AG04450 (cell line): Measurements from ENCODE around the gene MRPS12. TPM values are rescaled to one million over a fixed set of nuclear protein-coding genes. Genes with fewer than 3 reads are reported as not detected.
"Not testable (repeated sequence)": the region's sequence is repeated elsewhere in the genome, so short reads cannot be mapped to it uniquely, and the experiment has no call there.

Experiments used
- CTCF ChIA-PET: fragments of 300-600, 350-600 bp; formaldehyde crosslinking; extraction: SDS; loops from one replicate; lab custom pipeline; 2022; ENCODE audit warnings: antibody characterized with exemption, inconsistent platforms; lab: Charles Lee
- POLR2A ChIA-PET: fragments of 350-600 bp; formaldehyde crosslinking; extraction: SDS; loops from one replicate; lab custom pipeline; 2021; ENCODE audit warnings: antibody characterized with exemption, inconsistent platforms; lab: Yijun Ruan, JAX
- DNase-seq: peaks from one replicate; pipeline ENCODE4 v3.0.0-alpha.2; 2011; ENCODE audit warnings: low read depth, low spot score
- H3K27ac ChIP-seq: one replicate; pipeline ENCODE4 v1.5.1; 2012; ENCODE audit warnings: low read depth, low read length, control low read depth
- H3K27me3 ChIP-seq: one replicate; pipeline ENCODE4 v1.6.0; 2012; ENCODE audit warnings: low read length; ENCODE audit not compliant: control insufficient read depth, insufficient read depth
- H3K4me3 ChIP-seq: 2 replicates; pipeline ENCODE4 v1.5.1; 2011; ENCODE audit warnings: mild to moderate bottlenecking, low read depth, low read length, control low read depth
- H3K9me3 ChIP-seq: 2 replicates; pipeline ENCODE4 v1.5.1; 2012; ENCODE audit warnings: low read length; ENCODE audit not compliant: control insufficient read depth, insufficient read depth
- CTCF ChIP-seq: IDR thresholded peaks from 2 replicates; pipeline ENCODE4 v1.5.1; 2011; ENCODE audit warnings: low read depth, low read length, control low read depth, inconsistent platforms
- polyA plus RNA-seq: library from polyadenylated mRNA; depleted of rRNA; stranded (reverse); fragments of >200 nt; gene quantifications from 2 replicates; pipeline ENCODE4 v1.2.3, GENCODE V29; 2011

The MRPS12 gene
- polyA plus RNA-seq, 1 experiment, result 19.7 TPM

DNA sequence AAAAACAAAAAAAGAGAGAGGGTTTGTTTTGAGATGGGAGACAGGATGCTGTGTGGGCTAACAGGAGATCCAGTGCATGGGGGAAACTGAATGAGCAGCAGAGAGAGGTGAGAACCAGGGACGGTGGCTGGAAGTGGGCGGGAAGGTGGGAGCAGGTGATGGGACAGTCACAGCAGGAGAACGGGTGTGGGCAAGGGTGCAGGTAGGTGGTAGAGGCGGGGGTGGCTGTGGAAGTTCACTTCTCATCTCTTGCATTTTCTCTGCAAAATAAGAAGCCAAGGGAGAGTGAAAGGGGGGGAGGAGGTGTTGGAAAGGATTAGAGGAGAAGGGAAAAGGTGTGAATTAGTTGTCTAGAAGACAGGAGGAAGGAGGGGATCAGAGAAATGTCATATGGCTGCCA, 22.9 kb downstream of the MRPS12 start:
- Histone ChIP-seq H3K27ac (no peak overlapping the region), H3K27me3 (no peaks in the 10 kb centered on the region), H3K4me3 (no peak overlapping the region), H3K9me3 (no peaks in the 10 kb centered on the region; the same call in 1 of the 2 replicates)
- DNase-seq, result no peak
- TF ChIP-seq CTCF, result no peak
- ChIA-PET CTCF (no interaction called here), POLR2A (no interaction called here)

DNA sequence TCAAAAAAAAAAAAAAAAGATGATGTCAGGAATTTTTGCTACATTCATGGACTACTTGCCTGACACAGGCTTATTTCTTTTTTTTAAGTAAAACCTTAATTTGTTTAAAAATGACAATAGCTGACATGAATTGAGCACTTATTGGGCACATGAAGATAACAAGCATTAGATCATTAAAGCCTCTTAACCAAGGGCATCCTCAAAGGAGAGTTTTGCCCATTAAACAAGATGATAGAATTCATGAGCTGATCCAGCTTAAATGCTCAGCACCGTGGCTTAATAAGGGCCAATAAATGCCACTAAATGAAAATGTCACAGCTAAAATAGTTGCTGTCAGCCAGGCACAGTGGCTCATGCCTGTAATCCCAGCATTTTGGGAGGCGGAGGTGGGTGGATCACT, 25.5 kb downstream of the MRPS12 start:
- no peak for DNase-seq
- ChIA-PET POLR2A (interaction anchor here (0.7 kb wide), 1 partner anchor 23 kb away, joined by 5 read pairs; no protein-coding TSS in a partner anchor), CTCF (interaction anchor here (0.6 to 1.5 kb wide), 2 partner anchors 24 to 26 kb away, joined by 3 to 6 read pairs; partner anchors contain the start of genes MRPS12 and SARS2)
- H3K4me3 ChIP-seq, result no peak overlapping the region
- H3K27me3 ChIP-seq, result no peaks in the 10 kb centered on the region
- no peak for TF ChIP-seq CTCF
- no peaks in the 10 kb centered on the region for H3K9me3 ChIP-seq
- H3K27ac ChIP-seq, result no peak overlapping the region

- H3K27me3 ChIP-seq, result no peaks in the 10 kb centered on the region
- TF ChIP-seq CTCF, result no peak
- DNase-seq, result no peak
- CTCF ChIA-PET, result interaction anchor here (1.3 kb wide), 1 partner anchor 94 kb away, joined by 4 read pairs; no protein-coding TSS in a partner anchor
- H3K27ac ChIP-seq, result no peak overlapping the region
- POLR2A ChIA-PET, result no interaction called here
- H3K9me3 ChIP-seq, result no peaks in the 10 kb centered on the region
- H3K4me3 ChIP-seq, result no peak overlapping the region
These were observed 27.6 kb downstream of the MRPS12 start for GRCh38 chr19:38958301-38958700.

DNA sequence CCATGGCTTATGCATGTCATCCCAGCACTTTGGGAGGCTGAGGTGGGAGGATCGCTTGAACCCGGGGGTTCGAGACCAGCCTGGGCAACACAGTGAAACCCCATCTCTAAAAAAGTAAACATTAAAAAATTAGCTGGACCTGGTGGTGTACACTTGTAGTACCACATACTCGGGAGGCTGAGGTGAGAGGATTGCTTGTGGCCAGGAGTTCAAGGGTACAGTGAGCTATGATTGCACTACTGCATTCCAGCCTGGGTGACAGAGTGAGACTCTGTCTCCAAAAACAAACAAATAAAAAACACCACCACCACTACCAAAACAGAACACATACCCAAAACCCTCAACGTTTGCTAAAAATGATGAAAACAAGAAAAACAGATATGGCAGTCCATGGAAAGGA, 28.9 kb downstream of the MRPS12 start:
- CTCF ChIA-PET, result interaction anchor here (0.9 to 1.5 kb wide), 4 partner anchors 11 to 227 kb away, joined by 3 read pairs; no protein-coding TSS in a partner anchor
- POLR2A ChIA-PET, result no interaction called here
- no peak for TF ChIP-seq CTCF

GRCh38 chr19:38964738-38965137, 34.0 kb downstream of the MRPS12 start:
- ChIA-PET POLR2A (no interaction called here), CTCF (no interaction called here)
- H3K27ac ChIP-seq, result no peak overlapping the region
- DNase-seq, result no peak
- no peak overlapping the region for H3K4me3 ChIP-seq
- TF ChIP-seq CTCF, result no peak
- H3K27me3 ChIP-seq, result no peaks in the 10 kb centered on the region
- no peaks in the 10 kb centered on the region for H3K9me3 ChIP-seq

More for the DNA sequence above, 28.9 kb downstream of the MRPS12 start:
- DNase-seq, result no peak
- H3K27ac ChIP-seq, result no peak overlapping the region
- H3K4me3 ChIP-seq, result no peak overlapping the region
- no peaks in the 10 kb centered on the region for H3K9me3 ChIP-seq
- H3K27me3 ChIP-seq, result no peaks in the 10 kb centered on the region

DNA sequence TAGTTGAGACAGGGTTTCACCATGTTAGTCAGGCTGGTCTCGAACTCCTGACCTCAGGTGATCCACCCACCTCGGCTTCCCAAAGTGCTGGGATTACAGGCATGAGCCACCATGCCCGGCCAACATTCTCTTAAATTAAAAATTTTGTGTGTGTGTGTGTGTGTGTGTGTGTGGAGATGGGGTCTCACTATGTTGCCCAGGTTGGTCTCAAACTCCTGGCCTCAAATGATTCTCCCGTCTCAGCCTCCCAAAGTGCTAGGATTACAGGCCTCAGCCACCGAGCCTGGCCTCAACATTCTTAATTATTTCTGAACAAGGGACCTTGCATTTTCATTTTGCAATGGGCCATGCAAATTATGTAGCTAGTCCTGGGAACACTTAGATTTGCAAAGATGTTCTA, 35.4 kb downstream of the MRPS12 start:
- DNase-seq, H3K9me3 ChIP-seq, H3K4me3 ChIP-seq, H3K27ac ChIP-seq, POLR2A ChIA-PET, H3K27me3 ChIP-seq: not testable (repeated sequence)
- CTCF ChIA-PET, result interaction anchor here (0.6 kb wide), 1 partner anchor 722 kb away, joined by 4 read pairs; no protein-coding TSS in a partner anchor
